PC-9 (cell line): Measurements from ENCODE around the gene BDH1.

Source experiments
- CTCF ChIP-seq: fragments of 200-600 bp; sonication (generic); conservative IDR thresholded peaks from 2 replicates; pipeline ENCODE4 v1.6.1; 2017; ENCODE audit warnings: mixed run types, antibody characterized with exemption, mild to moderate bottlenecking, moderate library complexity
- EZH2 ChIP-seq: fragments of 200-600 bp; sonication (generic); IDR thresholded peaks from 2 replicates; pipeline ENCODE4 v1.8.0; 2017; ENCODE audit warnings: antibody characterized with exemption, low read depth

GRCh38 chr3:197460639-197461038, 95.1 kb downstream of the BDH1 start:
- TF ChIP-seq CTCF, result no peak
- no peak for TF ChIP-seq EZH2
